Measurements from ENCODE around the gene PRC1.
A peak's percentile ranks its signal among the peaks of the same experiment; 100 is the strongest.
"Not testable (repeated sequence)": the region's sequence is repeated elsewhere in the genome, so short reads cannot be mapped to it uniquely, and the experiment has no call there.

The PRC1 gene

DNA sequence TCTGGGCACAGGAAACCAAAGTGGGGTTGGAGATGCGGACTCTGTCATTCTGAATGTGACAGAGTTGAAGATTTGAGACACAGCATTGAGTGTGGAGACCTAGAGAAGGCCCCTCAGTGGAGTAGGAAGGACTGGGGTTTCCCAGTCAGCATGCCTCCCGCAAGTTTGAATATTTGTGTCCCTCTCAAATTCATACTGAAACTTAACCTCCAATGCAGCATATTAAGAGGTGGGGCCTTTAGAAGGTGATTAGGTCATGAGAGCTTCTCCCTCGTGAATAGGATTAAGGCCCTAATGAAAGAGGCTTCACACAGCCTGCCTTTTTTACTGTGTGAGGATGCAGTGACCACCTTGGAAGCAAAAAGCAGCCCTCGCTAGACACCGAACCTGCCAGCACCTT is 70.0 kb downstream of the PRC1 start:
- H3K27me3 ChIP-seq = no peaks in the 10 kb centered on the region
- H3K4me3 ChIP-seq (ENCODE audit: low read depth in 1 of 2, low read length in 1 of 2) = no peak overlapping the region
- H3K9me3 ChIP-seq = no peaks in the 10 kb centered on the region
- peaks cover 18 to 21% of the 10 kb centered on the region in 2 experiments for H3K4me1 ChIP-seq (ENCODE audit: control insufficient read depth in 1 of 2, insufficient read depth in 1 of 2, low read depth in 1 of 2, low read length in 1 of 2)
- no peak overlapping the region for H3K27ac ChIP-seq
- TF ChIP-seq, protein P1, sequence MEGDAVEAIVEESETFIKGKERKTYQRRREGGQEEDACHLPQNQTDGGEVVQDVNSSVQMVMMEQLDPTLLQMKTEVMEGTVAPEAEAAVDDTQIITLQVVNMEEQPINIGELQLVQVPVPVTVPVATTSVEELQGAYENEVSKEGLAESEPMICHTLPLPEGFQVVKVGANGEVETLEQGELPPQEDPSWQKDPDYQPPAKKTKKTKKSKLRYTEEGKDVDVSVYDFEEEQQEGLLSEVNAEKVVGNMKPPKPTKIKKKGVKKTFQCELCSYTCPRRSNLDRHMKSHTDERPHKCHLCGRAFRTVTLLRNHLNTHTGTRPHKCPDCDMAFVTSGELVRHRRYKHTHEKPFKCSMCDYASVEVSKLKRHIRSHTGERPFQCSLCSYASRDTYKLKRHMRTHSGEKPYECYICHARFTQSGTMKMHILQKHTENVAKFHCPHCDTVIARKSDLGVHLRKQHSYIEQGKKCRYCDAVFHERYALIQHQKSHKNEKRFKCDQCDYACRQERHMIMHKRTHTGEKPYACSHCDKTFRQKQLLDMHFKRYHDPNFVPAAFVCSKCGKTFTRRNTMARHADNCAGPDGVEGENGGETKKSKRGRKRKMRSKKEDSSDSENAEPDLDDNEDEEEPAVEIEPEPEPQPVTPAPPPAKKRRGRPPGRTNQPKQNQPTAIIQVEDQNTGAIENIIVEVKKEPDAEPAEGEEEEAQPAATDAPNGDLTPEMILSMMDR (IDR thresholded peaks at IDR 0.05) = no peak
- peaks cover 47% of the 10 kb centered on the region for H3K36me3 ChIP-seq

DNA sequence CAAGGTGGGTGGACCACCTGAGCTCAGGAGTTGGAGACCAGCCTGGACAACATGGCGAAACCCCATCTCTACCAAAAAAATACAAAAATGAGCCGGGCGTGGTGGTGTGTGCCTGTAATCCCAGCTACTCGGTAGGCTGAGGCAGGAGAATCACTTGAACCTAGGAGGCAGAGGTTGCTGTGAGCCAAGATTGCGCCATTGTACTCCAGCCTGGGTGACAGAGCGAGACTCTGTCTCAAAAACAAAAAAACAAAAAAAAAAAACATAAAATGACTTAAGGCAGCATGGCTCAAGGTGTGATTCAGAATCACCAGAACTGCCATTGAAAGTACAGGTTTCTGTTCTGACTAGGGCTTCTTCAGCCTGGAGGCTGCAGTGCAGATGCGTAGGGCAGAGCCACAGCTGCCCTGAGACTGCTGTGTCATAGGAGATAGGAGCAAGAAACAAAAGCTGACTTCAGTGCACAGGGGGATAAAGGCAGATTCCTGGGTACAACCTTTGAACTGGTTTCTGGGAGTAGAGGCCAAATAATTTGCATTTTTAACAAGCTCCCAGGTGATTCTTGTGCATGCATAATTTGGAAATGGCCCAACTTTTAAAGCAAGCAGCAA is 71.5 kb downstream of the PRC1 start:
- H3K27ac ChIP-seq = peak overlapping the region; percentile 39
- H3K9me3 ChIP-seq; H3K4me3 ChIP-seq (ENCODE audit: low read depth in 1 of 2, low read length in 1 of 2); H3K4me1 ChIP-seq (ENCODE audit: control insufficient read depth in 1 of 2, insufficient read depth in 1 of 2, low read depth in 1 of 2, low read length in 1 of 2); H3K27me3 ChIP-seq: not testable (repeated sequence)
- H3K36me3 ChIP-seq = peaks cover 63% of the 10 kb centered on the region

DNA sequence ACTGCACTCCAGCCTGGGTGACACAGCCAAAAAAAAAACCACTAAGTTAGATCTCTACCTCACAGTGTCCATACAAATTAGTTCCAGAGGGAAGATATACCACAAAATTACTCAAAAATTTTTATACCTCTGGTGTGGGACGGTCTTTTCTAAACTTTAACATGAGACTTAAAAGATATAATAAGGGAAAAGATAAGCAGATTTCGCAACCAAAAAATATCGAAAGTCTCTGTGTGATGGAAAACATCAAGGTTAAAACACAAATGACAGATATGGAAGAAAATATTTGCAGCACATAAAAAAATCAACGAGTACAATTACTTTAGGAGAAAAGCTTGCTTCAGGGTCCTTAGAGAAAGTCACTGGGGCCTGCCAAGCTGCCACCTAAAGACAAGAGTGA is 72.4 kb downstream of the PRC1 start:
- H3K36me3 ChIP-seq = peaks cover 72% of the 10 kb centered on the region
- no peaks in the 10 kb centered on the region for H3K9me3 ChIP-seq
- H3K27me3 ChIP-seq = no peaks in the 10 kb centered on the region
- H3K4me3 ChIP-seq (ENCODE audit: low read depth in 1 of 2, low read length in 1 of 2) = no peak overlapping the region
- TF ChIP-seq, protein P1 (IDR thresholded peaks at IDR 0.05) = no peak
- H3K4me1 ChIP-seq (ENCODE audit: control insufficient read depth in 1 of 2, insufficient read depth in 1 of 2, low read depth in 1 of 2, low read length in 1 of 2) = peaks cover 16% of the 10 kb centered on the region in 2 experiments
- H3K27ac ChIP-seq = peak overlapping the region; percentile 24

DNA sequence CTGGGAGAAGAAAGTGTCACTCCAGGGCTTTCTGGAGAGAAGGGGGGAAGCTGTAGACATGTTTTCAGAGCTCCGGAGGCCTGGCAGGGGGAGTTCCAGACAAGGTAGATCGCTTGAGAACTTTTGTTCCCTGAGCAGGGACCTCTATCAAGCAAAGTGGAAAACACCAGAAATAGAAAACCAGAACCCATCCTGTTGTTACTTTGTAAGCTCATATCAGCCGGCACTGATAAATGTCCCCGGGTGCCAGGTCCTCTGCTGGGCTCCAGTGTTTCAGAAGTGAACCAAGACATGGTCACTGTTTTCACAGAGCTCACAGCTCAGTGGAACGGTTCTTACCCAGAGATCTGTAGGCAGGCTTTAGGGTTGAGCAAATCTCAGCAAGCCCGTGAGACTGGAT is 75.5 kb downstream of the PRC1 start:
- Histone ChIP-seq H3K4me3 (ENCODE audit: low read depth in 1 of 2, low read length in 1 of 2) (no peak overlapping the region), H3K27me3 (no peaks in the 10 kb centered on the region), H3K9me3 (no peaks in the 10 kb centered on the region), H3K4me1 (ENCODE audit: control insufficient read depth in 1 of 2, insufficient read depth in 1 of 2, low read depth in 1 of 2, low read length in 1 of 2) (peaks cover 46% of the 10 kb centered on the region in 2 experiments), H3K27ac (peak overlapping the region; percentile 94), H3K36me3 (peaks cover 65% of the 10 kb centered on the region)
- TF ChIP-seq, protein P1 (IDR thresholded peaks at IDR 0.05) = no peak

DNA sequence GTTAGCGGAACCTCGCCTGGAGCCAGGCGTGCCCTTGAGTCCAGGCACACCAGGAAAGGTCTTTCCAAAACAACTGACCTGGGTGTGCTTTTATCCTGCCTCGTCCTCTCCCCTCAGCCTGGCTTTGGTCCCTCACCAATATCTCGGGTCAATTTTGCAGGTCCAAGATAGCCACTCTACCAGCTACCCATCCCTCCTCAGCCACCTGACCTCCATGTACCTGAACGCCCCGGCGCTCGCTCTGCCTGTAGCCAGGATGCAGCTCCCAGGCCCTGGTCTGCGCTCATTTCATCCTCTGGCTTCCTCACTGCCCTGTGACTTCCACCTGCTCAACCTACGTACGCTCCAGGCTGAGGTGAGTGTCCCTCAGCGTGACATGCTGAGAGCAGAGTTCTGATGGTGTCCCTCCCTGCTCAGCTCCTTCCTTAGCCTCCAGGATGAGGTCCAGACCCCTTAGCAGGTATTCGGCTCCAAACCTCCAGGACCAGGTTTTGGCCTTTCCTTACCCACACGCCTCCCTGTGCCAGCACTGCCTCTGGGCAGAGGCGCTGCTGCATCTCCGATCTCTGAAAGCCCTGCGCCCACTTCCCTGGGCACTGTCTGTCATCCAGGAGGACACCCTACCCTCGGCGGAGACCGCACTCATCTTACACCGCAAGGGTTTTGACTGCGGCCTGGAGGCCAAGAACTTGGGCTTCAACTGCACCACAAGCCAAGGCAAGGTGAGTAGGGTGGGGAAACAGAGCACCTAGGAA is 76.1 kb downstream of the PRC1 start:
- Histone ChIP-seq H3K9me3 (no peaks in the 10 kb centered on the region), H3K27ac (peak overlapping the region; percentile 94), H3K36me3 (peaks cover 66% of the 10 kb centered on the region), H3K4me3 (ENCODE audit: low read depth in 1 of 2, low read length in 1 of 2) (no peak overlapping the region), H3K27me3 (no peaks in the 10 kb centered on the region), H3K4me1 (ENCODE audit: control insufficient read depth in 1 of 2, insufficient read depth in 1 of 2, low read depth in 1 of 2, low read length in 1 of 2) (peaks cover 53% of the 10 kb centered on the region in 2 experiments)
- TF ChIP-seq, protein P1 (IDR thresholded peaks at IDR 0.05) = no peak

DNA sequence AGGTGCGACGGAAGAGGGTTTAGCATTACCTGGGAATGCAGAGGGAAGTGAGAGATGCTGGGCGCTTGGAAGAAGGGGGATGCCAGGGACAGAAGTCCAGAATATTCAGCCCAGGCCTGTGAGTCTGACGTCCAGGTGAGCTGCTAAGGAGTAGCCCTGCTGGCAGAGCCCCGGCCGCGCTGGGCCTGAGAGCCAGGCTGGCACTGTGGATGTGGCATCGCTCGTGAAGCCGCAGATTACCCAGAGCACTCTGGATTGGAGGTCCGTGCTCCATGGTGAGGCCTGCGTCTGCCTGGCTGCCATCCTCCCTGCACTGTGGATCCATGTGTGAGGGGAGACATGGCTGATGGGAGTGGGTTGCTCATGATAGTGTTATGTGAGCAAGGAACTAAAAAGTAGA is 76.8 kb downstream of the PRC1 start:
- Histone ChIP-seq H3K36me3 (peaks cover 72% of the 10 kb centered on the region), H3K4me3 (ENCODE audit: low read depth in 1 of 2, low read length in 1 of 2) (peak overlapping the region; percentile 9 to 57), H3K4me1 (ENCODE audit: control insufficient read depth in 1 of 2, insufficient read depth in 1 of 2, low read depth in 1 of 2, low read length in 1 of 2) (peaks cover 59% of the 10 kb centered on the region in 2 experiments), H3K27ac (peak overlapping the region; percentile 94), H3K9me3 (no peaks in the 10 kb centered on the region), H3K27me3 (no peaks in the 10 kb centered on the region)
- TF ChIP-seq, protein P1 (IDR thresholded peaks at IDR 0.05) = no peak

Measured in neutrophil (primary cell).